NCI-H748 (cell line): ENCODE data around the gene PEX5.
"Not testable (repeated sequence)": the region's sequence is repeated elsewhere in the genome, so short reads cannot be mapped to it uniquely, and the experiment has no call there.

Experiments
- DNase-seq: peaks from one replicate; lab custom pipeline; 2025; ENCODE audit not compliant: unreplicated experiment; lab: John Stamatoyannopoulos, UW

Gene PEX5

GRCh38 chr12:7158781-7159609, 30.5 kb upstream of the PEX5 start:
- no peak for DNase-seq

- DNase-seq = no peak
These were observed 29.3 kb upstream of the PEX5 start for GRCh38 chr12:7160183-7160582.

- DNase-seq = no peak
These were observed 28.2 kb upstream of the PEX5 start for GRCh38 chr12:7161327-7161726.

GRCh38 chr12:7161811-7162210, 27.7 kb upstream of the PEX5 start:
- DNase-seq = no peak

GRCh38 chr12:7162691-7163114, 26.8 kb upstream of the PEX5 start:
- peak; percentile 86 for DNase-seq

GRCh38 chr12:7169951-7170350, 19.5 kb upstream of the PEX5 start:
- no peak for DNase-seq

GRCh38 chr12:7171854-7172253, 17.6 kb upstream of the PEX5 start:
- DNase-seq = no peak

GRCh38 chr12:7175493-7175892, 14.0 kb upstream of the PEX5 start:
- no peak for DNase-seq

- DNase-seq = no peak
These were observed 12.9 kb upstream of the PEX5 start for GRCh38 chr12:7176595-7176994.

- no peak for DNase-seq
These were observed 11.0 kb upstream of the PEX5 start for GRCh38 chr12:7178481-7178880.

GRCh38 chr12:7180685-7181084, 8.8 kb upstream of the PEX5 start:
- no peak for DNase-seq

GRCh38 chr12:7186058-7186457, 3.4 kb upstream of the PEX5 start:
- DNase-seq = not testable (repeated sequence)

- peak; percentile 80 for DNase-seq
These were observed 706 bp upstream of the PEX5 start for GRCh38 chr12:7188562-7189397.

- DNase-seq = peak; percentile 69
These were observed 976 bp downstream of the PEX5 start for GRCh38 chr12:7190268-7191055.

- no peak for DNase-seq
These were observed 4.2 kb downstream of the PEX5 start for GRCh38 chr12:7193674-7194073.

- no peak for DNase-seq
These were observed 8.4 kb downstream of the PEX5 start for GRCh38 chr12:7197841-7198240.

GRCh38 chr12:7203109-7203508, 13.6 kb downstream of the PEX5 start:
- DNase-seq = no peak

- DNase-seq = no peak
These were observed 15.6 kb downstream of the PEX5 start for GRCh38 chr12:7205091-7205490.

GRCh38 chr12:7206691-7207090, 17.2 kb downstream of the PEX5 start:
- DNase-seq = no peak

GRCh38 chr12:7207866-7208625, 18.6 kb downstream of the PEX5 start:
- DNase-seq = no peak

- no peak for DNase-seq
These were observed 20.5 kb downstream of the PEX5 start for GRCh38 chr12:7209958-7210357.
